Measurements from ENCODE around the gene PPIP5K1. TPM values are rescaled to one million over a fixed set of nuclear protein-coding genes. Genes with fewer than 3 reads are reported as not detected.
A peak's percentile ranks its signal among the peaks of the same experiment; 100 is the strongest.

PPIP5K1 gene
- total and polyA plus RNA-seq, 9 of the 15 experiments (the other 6 are each of a cell fraction or from before 2014, with no cell fraction given) = 2.5 to 74.6 (median 35.1) TPM

DNA sequence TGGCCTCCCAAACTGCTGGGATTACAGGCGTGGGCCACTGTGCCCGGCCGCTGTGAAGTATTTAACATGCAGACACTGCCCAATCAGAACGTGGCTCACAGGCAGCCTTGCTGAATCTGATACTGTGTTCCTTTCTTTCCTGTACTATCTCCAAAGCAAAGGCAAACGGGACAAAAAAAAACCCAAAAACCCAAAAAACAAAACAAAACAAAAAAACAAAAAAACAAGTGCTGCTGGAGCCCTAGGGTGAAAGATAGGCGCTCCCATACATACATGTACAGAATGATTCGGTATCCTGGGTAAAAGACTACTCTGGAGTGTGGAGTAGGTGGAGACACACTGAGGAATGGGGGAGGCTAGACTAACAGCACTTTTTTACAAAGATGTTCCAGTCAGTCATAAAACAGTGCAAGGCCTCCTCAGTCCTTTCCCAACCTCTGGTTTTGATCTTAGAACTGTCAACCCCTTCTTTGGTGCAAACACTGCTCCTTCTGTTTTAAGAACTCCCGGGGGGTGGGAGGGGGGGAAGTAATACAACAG, 80.3 kb downstream of the PPIP5K1 start (continued):
- TF ChIP-seq, protein P1, sequence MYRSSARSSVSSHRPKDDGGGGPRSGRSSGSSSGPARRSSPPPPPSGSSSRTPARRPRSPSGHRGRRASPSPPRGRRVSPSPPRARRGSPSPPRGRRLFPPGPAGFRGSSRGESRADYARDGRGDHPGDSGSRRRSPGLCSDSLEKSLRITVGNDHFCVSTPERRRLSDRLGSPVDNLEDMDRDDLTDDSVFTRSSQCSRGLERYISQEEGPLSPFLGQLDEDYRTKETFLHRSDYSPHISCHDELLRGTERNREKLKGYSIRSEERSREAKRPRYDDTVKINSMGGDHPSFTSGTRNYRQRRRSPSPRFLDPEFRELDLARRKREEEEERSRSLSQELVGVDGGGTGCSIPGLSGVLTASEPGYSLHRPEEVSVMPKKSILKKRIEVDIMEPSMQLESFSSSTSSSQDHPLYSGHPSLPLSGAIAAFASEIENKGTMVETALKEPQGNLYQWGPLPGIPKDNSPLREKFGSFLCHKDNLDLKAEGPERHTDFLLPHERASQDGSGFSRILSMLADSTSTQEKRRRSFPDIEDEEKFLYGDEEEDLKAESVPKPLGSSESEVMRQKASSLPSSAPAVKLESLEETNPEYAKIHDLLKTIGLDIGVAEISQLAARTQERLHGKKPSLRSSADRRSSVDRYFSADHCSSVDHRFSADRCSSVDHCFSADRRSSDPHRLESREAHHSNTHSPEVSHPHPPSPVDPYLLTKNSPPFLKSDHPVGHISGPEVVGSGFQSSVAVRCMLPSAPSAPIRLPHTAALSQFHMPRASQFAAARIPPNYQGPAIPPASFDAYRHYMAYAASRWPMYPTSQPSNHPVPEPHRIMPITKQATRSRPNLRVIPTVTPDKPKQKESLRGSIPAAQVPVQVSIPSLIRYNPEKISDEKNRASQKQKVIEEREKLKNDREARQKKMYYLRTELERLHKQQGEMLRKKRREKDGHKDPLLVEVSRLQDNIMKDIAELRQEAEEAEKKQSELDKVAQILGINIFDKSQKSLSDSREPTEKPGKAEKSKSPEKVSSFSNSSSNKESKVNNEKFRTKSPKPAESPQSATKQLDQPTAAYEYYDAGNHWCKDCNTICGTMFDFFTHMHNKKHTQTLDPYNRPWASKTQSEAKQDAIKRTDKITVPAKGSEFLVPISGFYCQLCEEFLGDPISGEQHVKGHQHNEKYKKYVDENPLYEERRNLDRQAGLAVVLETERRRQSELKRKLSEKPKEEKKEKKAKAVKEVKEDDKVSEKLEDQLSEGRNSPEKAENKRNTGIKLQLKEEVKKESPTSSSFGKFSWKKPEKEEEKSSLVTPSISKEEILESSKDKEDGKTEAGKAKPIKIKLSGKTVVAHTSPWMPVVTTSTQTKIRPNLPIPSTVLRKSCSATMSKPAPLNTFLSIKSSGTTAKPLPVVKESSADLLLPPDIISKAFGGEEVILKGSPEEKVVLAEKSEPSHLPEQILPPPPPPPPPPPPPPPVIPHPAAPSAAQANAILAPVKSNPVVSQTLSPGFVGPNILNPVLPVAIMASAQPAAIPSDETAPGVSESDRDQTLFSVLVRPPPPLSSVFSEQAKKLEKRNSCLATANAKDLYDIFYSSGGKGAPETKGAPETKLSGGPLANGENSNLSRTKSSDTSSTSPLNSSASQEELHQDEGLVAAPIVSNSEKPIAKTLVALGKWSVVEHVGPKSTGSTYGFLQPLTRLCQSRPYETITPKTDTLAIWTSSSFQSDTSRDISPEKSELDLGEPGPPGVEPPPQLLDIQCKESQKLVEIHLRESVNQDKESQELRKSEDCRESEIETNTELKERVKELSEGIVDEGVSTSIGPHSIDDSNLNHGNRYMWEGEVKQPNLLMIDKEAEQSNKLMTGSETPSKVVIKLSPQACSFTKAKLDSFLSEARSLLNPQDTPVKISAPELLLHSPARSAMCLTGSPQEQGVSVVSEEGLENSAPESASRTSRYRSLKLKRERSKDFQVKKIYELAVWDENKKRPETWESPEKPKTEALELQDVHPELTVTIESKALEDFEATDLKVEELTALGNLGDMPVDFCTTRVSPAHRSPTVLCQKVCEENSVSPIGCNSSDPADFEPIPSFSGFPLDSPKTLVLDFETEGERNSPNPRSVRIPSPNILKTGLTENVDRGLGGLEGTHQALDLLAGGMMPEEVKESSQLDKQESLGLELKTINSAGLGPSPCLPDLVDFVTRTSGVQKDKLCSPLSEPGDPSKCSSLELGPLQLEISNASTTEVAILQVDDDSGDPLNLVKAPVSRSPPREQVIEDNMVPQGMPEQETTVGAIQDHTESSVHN (IDR thresholded peaks at IDR 0.05; ENCODE audit: borderline replicate concordance in 1 of 2, low read depth in 1 of 2) = no peak
- TF ChIP-seq RBM22 (IDR thresholded peaks at IDR 0.05; ENCODE audit: low read depth, low read length, poor library complexity, severe bottlenecking) = no peak
- no peak for TF ChIP-seq MAFF (IDR thresholded peaks at IDR 0.05; ENCODE audit: low read length)
- no peak for TF ChIP-seq RHOXF2B (CRISPR knock-in tag; conservative IDR thresholded peaks at IDR 0.05)
- no peak for TF ChIP-seq RBM15 (IDR thresholded peaks at IDR 0.05; ENCODE audit: insufficient read depth, low read length)
- no peak for TF ChIP-seq DPF2 (IDR thresholded peaks at IDR 0.05)
- TF ChIP-seq, protein P2, sequence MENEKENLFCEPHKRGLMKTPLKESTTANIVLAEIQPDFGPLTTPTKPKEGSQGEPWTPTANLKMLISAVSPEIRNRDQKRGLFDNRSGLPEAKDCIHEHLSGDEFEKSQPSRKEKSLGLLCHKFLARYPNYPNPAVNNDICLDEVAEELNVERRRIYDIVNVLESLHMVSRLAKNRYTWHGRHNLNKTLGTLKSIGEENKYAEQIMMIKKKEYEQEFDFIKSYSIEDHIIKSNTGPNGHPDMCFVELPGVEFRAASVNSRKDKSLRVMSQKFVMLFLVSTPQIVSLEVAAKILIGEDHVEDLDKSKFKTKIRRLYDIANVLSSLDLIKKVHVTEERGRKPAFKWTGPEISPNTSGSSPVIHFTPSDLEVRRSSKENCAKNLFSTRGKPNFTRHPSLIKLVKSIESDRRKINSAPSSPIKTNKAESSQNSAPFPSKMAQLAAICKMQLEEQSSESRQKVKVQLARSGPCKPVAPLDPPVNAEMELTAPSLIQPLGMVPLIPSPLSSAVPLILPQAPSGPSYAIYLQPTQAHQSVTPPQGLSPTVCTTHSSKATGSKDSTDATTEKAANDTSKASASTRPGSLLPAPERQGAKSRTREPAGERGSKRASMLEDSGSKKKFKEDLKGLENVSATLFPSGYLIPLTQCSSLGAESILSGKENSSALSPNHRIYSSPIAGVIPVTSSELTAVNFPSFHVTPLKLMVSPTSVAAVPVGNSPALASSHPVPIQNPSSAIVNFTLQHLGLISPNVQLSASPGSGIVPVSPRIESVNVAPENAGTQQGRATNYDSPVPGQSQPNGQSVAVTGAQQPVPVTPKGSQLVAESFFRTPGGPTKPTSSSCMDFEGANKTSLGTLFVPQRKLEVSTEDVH (IDR thresholded peaks at IDR 0.05; ENCODE audit: low read depth, partially characterized antibody) = peak; percentile 51
- TF ChIP-seq MCM7 (IDR thresholded peaks at IDR 0.05) = no peak
- TF ChIP-seq ETS2 (tag; IDR thresholded peaks at IDR 0.05; ENCODE audit: borderline replicate concordance, poor library complexity, severe bottlenecking) = no peak
- TF ChIP-seq NFIX (CRISPR knock-in tag; IDR thresholded peaks at IDR 0.05; ENCODE audit: low read depth) = no peak
- no peak for TF ChIP-seq HNRNPK (IDR thresholded peaks at IDR 0.05; ENCODE audit: low read depth, low read length, poor library complexity, severe bottlenecking)
- TF ChIP-seq FOXA3 (CRISPR knock-in tag; conservative IDR thresholded peaks at IDR 0.05 in 1 of 2, IDR thresholded peaks at IDR 0.05 in 1 of 2) = no peak
- TF ChIP-seq, protein P3, sequence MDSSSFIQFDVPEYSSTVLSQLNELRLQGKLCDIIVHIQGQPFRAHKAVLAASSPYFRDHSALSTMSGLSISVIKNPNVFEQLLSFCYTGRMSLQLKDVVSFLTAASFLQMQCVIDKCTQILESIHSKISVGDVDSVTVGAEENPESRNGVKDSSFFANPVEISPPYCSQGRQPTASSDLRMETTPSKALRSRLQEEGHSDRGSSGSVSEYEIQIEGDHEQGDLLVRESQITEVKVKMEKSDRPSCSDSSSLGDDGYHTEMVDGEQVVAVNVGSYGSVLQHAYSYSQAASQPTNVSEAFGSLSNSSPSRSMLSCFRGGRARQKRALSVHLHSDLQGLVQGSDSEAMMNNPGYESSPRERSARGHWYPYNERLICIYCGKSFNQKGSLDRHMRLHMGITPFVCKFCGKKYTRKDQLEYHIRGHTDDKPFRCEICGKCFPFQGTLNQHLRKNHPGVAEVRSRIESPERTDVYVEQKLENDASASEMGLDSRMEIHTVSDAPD (CRISPR knock-in tag; IDR thresholded peaks at IDR 0.05) = no peak

All from K562 (cell line).